Nucleus accumbens (tissue), 56 donors: Measurements from ENCODE around the gene ANKRD1.
"Not testable (repeated sequence)": the region's sequence is repeated elsewhere in the genome, so short reads cannot be mapped to it uniquely, and the experiment has no call there.

Experiments used
- DNase-seq, 56 donors: peaks; one replicate each; lab custom pipeline; 2025; lab: John Stamatoyannopoulos, UW

ANKRD1 gene

GRCh38 chr10:90913774-90914420 is 7.0 kb downstream of the ANKRD1 start:
- no peak for DNase-seq

- DNase-seq, result no peak
Observed at GRCh38 chr10:90912854-90913479, 7.9 kb downstream of the ANKRD1 start.

- DNase-seq, result no peak
Observed at GRCh38 chr10:90912174-90912573, 8.7 kb downstream of the ANKRD1 start.

- DNase-seq, result peak in 51 of 56 donors; percentile 1 to 79 (median 38)
Observed at GRCh38 chr10:90911133-90912051, 9.5 kb downstream of the ANKRD1 start.

GRCh38 chr10:90906596-90906995 is 14.3 kb downstream of the ANKRD1 start:
- no peak for DNase-seq

GRCh38 chr10:90905925-90906324 is 15.0 kb downstream of the ANKRD1 start:
- no peak for DNase-seq

- DNase-seq, result not testable (repeated sequence)
Observed at GRCh38 chr10:90896916-90897315, 24.0 kb downstream of the ANKRD1 start.

GRCh38 chr10:90893190-90893589 is 27.7 kb downstream of the ANKRD1 start:
- DNase-seq, result no peak

GRCh38 chr10:90890347-90890746 is 30.5 kb downstream of the ANKRD1 start:
- no peak for DNase-seq

- DNase-seq, result no peak
Observed at GRCh38 chr10:90889636-90890035, 31.3 kb downstream of the ANKRD1 start.

- no peak for DNase-seq
Observed at GRCh38 chr10:90888387-90888786, 32.5 kb downstream of the ANKRD1 start.

GRCh38 chr10:90887555-90887954 is 33.3 kb downstream of the ANKRD1 start:
- no peak for DNase-seq

GRCh38 chr10:90885176-90885575 is 35.7 kb downstream of the ANKRD1 start:
- DNase-seq, result no peak

- DNase-seq, result no peak
Observed at GRCh38 chr10:90884431-90884830, 36.5 kb downstream of the ANKRD1 start.

- not testable (repeated sequence) for DNase-seq
Observed at GRCh38 chr10:90880059-90880719, 40.7 kb downstream of the ANKRD1 start.

- no peak for DNase-seq
Observed at GRCh38 chr10:90879062-90879461, 41.8 kb downstream of the ANKRD1 start.

- no peak for DNase-seq
Observed at GRCh38 chr10:90872648-90873020, 48.3 kb downstream of the ANKRD1 start.

- peak in 55 of 56 donors; percentile 17 to 93 (median 82) for DNase-seq
Observed at GRCh38 chr10:90871766-90872647, 48.9 kb downstream of the ANKRD1 start, which contains the start of gene RPP30. Gene RPP30, plus strand, starts transcription at chr10:90871974. Its CDS starts 13 bp downstream, at chr10:90871987.

GRCh38 chr10:90871279-90871765 is 49.6 kb downstream of the ANKRD1 start:
- DNase-seq, result peak in 39 of 56 donors; percentile 2 to 65 (median 28)
